ENCODE measurements around the gene GMNN.

DNA sequence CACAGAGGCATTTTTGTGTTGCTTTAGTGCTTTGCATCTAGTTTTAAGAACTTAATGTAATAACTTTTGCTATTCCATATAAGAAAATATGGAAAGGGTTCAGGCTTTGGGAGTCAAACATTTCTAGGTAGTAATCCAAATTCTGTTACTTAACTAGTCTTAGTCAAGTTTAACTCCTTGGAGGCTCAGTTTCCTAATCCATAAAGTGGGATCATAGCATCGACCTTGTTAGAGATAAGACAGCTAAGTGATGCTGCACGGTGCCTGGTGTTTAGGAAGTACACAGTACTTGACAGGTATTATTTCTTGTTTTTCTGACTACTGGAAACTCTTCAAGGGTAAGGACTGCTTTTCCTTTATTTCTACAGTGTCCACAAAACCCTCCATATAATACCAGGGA, 48.4 kb downstream of the GMNN start:
- TF ChIP-seq, protein P1, sequence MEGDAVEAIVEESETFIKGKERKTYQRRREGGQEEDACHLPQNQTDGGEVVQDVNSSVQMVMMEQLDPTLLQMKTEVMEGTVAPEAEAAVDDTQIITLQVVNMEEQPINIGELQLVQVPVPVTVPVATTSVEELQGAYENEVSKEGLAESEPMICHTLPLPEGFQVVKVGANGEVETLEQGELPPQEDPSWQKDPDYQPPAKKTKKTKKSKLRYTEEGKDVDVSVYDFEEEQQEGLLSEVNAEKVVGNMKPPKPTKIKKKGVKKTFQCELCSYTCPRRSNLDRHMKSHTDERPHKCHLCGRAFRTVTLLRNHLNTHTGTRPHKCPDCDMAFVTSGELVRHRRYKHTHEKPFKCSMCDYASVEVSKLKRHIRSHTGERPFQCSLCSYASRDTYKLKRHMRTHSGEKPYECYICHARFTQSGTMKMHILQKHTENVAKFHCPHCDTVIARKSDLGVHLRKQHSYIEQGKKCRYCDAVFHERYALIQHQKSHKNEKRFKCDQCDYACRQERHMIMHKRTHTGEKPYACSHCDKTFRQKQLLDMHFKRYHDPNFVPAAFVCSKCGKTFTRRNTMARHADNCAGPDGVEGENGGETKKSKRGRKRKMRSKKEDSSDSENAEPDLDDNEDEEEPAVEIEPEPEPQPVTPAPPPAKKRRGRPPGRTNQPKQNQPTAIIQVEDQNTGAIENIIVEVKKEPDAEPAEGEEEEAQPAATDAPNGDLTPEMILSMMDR (conservative IDR thresholded peaks at IDR 0.05; ENCODE audit: low read length) = no peak
- TF ChIP-seq EZH2phosphoT487 (IDR thresholded peaks at IDR 0.05; ENCODE audit: borderline replicate concordance) = no peak

All from Loucy (cell line).